ENCODE data around the gene GATA3.
A peak's percentile ranks its signal among the peaks of the same experiment; 100 is the strongest.

Gene GATA3

GRCh38 chr10:8035006-8035640 lies 19.4 kb upstream of the GATA3 start:
- peak overlapping the region; percentile 62 for H2AFZ ChIP-seq
- no peaks in the 10 kb centered on the region for H3K79me2 ChIP-seq
- no peaks in the 10 kb centered on the region for H3K27me3 ChIP-seq (ENCODE audit: control insufficient read depth, insufficient read depth, low read length)
- no peak overlapping the region for H3K27ac ChIP-seq
- H3K9ac ChIP-seq: no peak overlapping the region
- peaks cover 5% of the 10 kb centered on the region for H3K4me1 ChIP-seq
- no peaks in the 10 kb centered on the region for H3K9me3 ChIP-seq (ENCODE audit: control insufficient read depth, low read length)
- no peak for TF ChIP-seq CTCF (IDR thresholded peaks at IDR 0.05)
- no peaks in the 10 kb centered on the region for H3K36me3 ChIP-seq (ENCODE audit: control insufficient read depth, insufficient read depth, low read length)
- peak overlapping the region; percentile 2 for H3K4me2 ChIP-seq (ENCODE audit: low read length)
- no peak overlapping the region for H3K4me3 ChIP-seq (ENCODE audit: low read depth, low read length)

GRCh38 chr10:8035641-8036470 lies 18.6 kb upstream of the GATA3 start:
- H3K27me3 ChIP-seq (ENCODE audit: control insufficient read depth, insufficient read depth, low read length): no peaks in the 10 kb centered on the region
- no peak for TF ChIP-seq CTCF (IDR thresholded peaks at IDR 0.05)
- peak overlapping the region; percentile 15 for H3K27ac ChIP-seq
- peaks cover 5% of the 10 kb centered on the region for H3K4me1 ChIP-seq
- no peak overlapping the region for H3K9ac ChIP-seq
- H3K36me3 ChIP-seq (ENCODE audit: control insufficient read depth, insufficient read depth, low read length): no peaks in the 10 kb centered on the region
- no peak overlapping the region for H3K4me2 ChIP-seq (ENCODE audit: low read length)
- no peak overlapping the region for H3K4me3 ChIP-seq (ENCODE audit: low read depth, low read length)
- H3K9me3 ChIP-seq (ENCODE audit: control insufficient read depth, low read length): no peaks in the 10 kb centered on the region
- H3K79me2 ChIP-seq: no peaks in the 10 kb centered on the region
- H2AFZ ChIP-seq: peak overlapping the region; percentile 62

- peaks cover 5% of the 10 kb centered on the region for H3K4me1 ChIP-seq
- peak overlapping the region; percentile 50 for H3K4me3 ChIP-seq (ENCODE audit: low read depth, low read length)
- no peak overlapping the region for H2AFZ ChIP-seq
- TF ChIP-seq CTCF (IDR thresholded peaks at IDR 0.05): no peak
- H3K27ac ChIP-seq: no peak overlapping the region
- H3K4me2 ChIP-seq (ENCODE audit: low read length): no peak overlapping the region
- no peak overlapping the region for H3K9ac ChIP-seq
- H3K27me3 ChIP-seq (ENCODE audit: control insufficient read depth, insufficient read depth, low read length): no peaks in the 10 kb centered on the region
- H3K79me2 ChIP-seq: no peaks in the 10 kb centered on the region
- no peaks in the 10 kb centered on the region for H3K9me3 ChIP-seq (ENCODE audit: control insufficient read depth, low read length)
- H3K36me3 ChIP-seq (ENCODE audit: control insufficient read depth, insufficient read depth, low read length): no peaks in the 10 kb centered on the region
Measured at GRCh38 chr10:8036506-8037198, 17.8 kb upstream of the GATA3 start.

GRCh38 chr10:8037199-8037801 lies 17.2 kb upstream of the GATA3 start:
- Histone ChIP-seq H3K4me1 (peaks cover 5% of the 10 kb centered on the region), H3K79me2 (no peaks in the 10 kb centered on the region), H3K27ac (no peak overlapping the region), H3K9me3 (ENCODE audit: control insufficient read depth, low read length) (no peaks in the 10 kb centered on the region), H3K4me3 (ENCODE audit: low read depth, low read length) (peak overlapping the region; percentile 50), H2AFZ (no peak overlapping the region), H3K4me2 (ENCODE audit: low read length) (peak overlapping the region; percentile 79), H3K27me3 (ENCODE audit: control insufficient read depth, insufficient read depth, low read length) (no peaks in the 10 kb centered on the region), H3K9ac (no peak overlapping the region), H3K36me3 (ENCODE audit: control insufficient read depth, insufficient read depth, low read length) (no peaks in the 10 kb centered on the region)
- TF ChIP-seq CTCF (IDR thresholded peaks at IDR 0.05): no peak
